H7 (cell line): ENCODE data around the gene CHST10. TPM values are rescaled to one million over a fixed set of nuclear protein-coding genes. Genes with fewer than 3 reads are reported as not detected.

Experiments
- DNase-seq: peaks from one replicate; pipeline ENCODE4 v3.0.0; 2012
- H3K27me3 ChIP-seq: 2 replicates; pipeline ENCODE4 v1.6.0; 2011; ENCODE audit warnings: mild to moderate bottlenecking, low read length; ENCODE audit not compliant: control insufficient read depth, insufficient read depth
- H3K36me3 ChIP-seq: replicated peaks from 2 replicates; pipeline ENCODE4 v1.5.1; 2011; ENCODE audit warnings: low read length; ENCODE audit not compliant: control insufficient read depth, insufficient read depth
- H3K4me3 ChIP-seq: 2 replicates; pipeline ENCODE4 v1.5.1; 2011; ENCODE audit warnings: low read depth, mild to moderate bottlenecking, control low read depth, low read length, moderate library complexity; ENCODE audit not compliant: insufficient read depth
- total RNA-seq: library from RNA; depleted of rRNA; stranded (reverse); fragments of >200 nt; shearing (Covaris generic); gene quantifications from 2 replicates; pipeline ENCODE4 v1.2.3, GENCODE V29; 2014

The CHST10 gene
- total RNA-seq, 1 experiment from 2014 or later, result 24.8 TPM

DNA sequence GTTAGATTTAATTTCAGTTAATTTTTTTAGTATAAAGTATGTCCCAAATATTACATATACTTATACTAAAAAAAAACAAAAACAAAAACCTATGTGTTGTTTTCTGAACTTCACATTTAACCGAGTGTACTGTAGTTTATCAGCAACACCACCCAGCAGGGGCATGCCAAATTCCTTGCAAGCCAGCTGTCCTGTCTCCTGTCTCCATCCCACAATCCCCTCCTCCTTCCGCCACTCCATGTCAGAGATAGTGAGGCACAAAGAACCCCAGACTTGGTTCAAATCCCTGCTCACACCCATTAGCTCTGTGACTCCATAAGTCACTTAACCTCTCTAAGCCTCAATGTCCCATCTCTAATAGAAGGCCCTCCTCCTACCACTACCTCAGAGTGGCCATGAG is 9.4 kb downstream of the CHST10 start:
- H3K4me3 ChIP-seq, result no peak overlapping the region
- H3K36me3 ChIP-seq, result 0 out of 2 replicates have a peak, but pooled peaks cover 2% of the 10 kb centered on the region
- H3K27me3 ChIP-seq, result no peaks in the 10 kb centered on the region
- peak; percentile 19 for DNase-seq

DNA sequence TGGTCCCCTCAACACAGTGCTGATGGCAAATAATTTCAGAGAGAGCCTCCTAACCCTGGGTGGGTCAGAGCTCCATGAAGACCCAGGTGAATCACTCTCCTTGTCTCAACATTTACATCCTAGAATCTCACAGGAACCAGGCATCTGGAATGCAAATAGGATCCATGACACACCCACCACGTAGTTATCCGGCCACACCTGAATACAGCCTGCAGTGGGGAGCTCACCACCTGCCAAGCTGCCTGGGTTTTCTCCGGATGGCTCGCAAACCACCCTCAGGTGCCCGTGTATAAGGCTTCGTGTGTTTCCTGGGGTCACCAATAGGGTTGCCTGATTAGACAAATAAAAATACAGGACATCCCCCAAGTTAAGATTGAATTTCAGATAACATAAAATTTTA is 9.9 kb downstream of the CHST10 start:
- Histone ChIP-seq H3K4me3 (no peak overlapping the region), H3K36me3 (peaks cover 2% of the 10 kb centered on the region; the same call in 1 of the 2 replicates), H3K27me3 (no peaks in the 10 kb centered on the region)
- DNase-seq, result no peak

DNA sequence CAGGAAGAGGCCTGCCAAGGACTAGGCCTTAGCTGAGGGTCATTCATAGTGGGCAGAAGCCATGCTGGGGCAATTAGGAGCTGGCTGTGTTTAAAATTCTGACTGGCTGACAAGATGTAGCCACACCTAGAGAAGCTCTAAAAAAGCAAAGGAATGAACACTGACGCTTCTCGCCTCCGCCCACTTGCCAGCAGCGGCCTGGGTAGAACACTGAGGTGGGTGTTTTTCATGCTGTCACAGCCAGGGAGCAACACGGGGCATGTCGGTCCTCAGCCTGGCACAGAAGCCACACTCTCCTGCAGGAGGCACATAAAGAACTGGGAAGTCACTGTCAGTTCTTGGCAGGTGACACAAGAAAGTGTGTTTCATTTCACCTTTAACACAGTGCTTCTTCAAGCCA is 10.4 kb downstream of the CHST10 start:
- Histone ChIP-seq H3K27me3 (no peaks in the 10 kb centered on the region), H3K36me3 (peaks cover 5% of the 10 kb centered on the region), H3K4me3 (no peak overlapping the region)
- DNase-seq, result no peak

DNA sequence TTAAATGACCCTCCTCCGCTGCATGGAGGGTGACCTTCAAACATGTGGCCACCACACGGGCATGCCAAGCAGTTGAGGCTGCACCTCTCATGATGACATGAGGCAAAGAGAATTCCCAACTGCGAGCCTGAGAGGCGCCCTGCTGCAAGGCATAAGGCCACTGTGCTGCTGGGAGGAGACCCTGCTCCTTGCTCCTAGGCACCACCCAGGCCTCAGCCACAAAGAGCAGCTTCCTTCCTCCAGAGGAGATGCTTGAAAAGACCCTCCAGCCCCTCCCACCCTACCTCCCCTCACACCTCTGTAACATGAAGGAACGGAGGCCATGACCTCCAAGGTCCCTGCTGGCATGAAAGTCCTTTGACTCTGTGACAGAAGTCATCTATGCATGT is 11.4 kb downstream of the CHST10 start:
- no peaks in the 10 kb centered on the region for H3K27me3 ChIP-seq
- no peak overlapping the region for H3K4me3 ChIP-seq
- DNase-seq, result no peak
- H3K36me3 ChIP-seq, result peaks cover 7% of the 10 kb centered on the region

DNA sequence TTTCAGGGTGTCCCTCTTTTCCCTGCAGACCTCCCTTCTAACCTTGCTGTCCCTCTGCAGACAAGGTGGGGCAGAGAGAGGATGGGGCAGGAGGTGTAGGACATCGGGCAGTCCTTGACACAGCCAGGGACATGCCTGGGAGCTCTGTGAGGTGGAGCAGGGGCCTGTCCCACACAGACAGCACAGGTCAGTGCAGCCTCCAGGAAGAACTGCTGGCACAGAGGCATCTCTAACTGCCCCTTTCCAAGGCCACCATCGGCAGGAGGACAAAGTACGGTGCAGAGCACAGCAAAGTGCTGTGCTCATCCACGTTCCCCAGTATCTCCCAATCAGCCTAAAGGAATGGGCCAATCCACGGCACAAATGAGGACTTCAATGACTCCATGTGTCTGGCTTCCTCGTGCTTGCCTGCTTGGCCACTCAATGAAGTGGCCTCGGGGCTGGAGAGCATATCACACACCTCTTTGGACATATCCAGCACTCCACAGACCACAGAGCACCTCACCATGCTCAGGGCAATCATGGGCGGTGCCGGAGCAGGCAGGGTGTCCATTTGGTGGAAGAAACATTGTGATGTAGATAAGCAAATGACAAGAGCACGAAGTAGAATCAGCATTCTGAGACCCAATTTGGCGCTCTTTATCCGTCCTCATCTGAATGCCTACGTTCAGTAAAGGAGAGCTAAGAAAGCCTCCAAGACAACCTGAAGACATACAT is 11.9 kb downstream of the CHST10 start:
- Histone ChIP-seq H3K27me3 (no peaks in the 10 kb centered on the region), H3K4me3 (no peak overlapping the region), H3K36me3 (peaks cover 7% of the 10 kb centered on the region)
- no peak for DNase-seq

DNA sequence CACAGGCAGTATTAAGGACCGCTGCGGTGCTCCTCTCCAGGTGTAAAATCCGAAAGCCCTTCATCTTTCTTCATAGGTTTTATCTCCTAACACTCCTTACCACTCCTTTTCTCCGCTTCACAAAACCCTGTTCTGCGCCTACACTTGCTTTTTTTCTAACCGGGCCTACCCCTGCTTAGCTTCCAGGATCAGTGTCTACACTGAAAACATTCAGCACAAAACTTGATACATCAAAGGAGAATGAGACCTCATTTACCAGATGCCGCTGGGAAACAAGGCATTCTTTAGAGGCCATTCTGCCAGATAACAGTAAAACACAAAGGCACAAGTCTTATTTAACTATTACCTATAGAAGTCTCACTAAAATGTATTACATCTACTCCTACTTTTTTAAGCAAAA is 13.1 kb downstream of the CHST10 start:
- DNase-seq, result peak; percentile 5
- H3K36me3 ChIP-seq, result peaks cover 7% of the 10 kb centered on the region
- H3K27me3 ChIP-seq, result no peaks in the 10 kb centered on the region
- H3K4me3 ChIP-seq, result no peak overlapping the region

DNA sequence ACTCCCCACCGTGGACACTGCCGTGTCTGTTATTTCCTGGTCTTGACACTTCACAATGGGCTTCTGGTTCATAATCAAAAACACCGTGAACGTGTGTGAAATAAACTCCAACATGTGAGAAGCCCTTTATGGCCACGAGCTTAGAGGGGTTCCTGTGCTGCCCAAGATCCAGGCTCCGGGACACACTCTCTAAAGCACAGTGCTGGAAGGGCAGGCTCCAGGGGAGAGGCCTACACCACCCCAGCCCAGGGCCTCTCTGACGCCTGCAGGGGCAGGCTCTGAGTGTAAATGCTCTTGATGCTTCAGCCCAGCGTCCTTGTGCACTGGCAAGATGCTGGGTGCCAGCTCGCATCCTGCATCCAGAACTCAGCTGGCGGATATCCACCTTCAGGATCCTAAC is 13.7 kb downstream of the CHST10 start:
- no peaks in the 10 kb centered on the region for H3K27me3 ChIP-seq
- H3K4me3 ChIP-seq, result no peak overlapping the region
- no peak for DNase-seq
- peaks cover 7% of the 10 kb centered on the region for H3K36me3 ChIP-seq

DNA sequence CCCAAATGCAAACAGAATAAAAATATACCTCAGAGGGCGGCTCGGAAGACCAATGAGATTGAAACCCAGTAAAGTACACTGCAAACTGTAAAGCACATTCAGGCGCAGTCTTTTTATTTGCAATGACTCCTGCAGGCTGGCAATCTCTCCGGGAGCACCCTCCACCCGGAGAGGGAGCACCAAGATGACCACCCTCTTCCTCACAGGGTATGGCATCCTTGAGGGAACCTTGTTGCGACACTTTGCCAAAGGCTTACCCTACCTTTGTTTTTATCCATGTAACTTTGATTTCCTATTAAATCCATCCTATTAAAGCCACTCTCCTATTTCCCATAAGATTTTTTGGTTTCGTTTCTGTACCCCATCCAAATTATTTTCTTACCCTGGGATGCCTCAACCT is 16.2 kb downstream of the CHST10 start:
- peak; percentile 8 for DNase-seq
- peaks cover 5% of the 10 kb centered on the region for H3K36me3 ChIP-seq
- H3K4me3 ChIP-seq, result no peak overlapping the region
- no peaks in the 10 kb centered on the region for H3K27me3 ChIP-seq

DNA sequence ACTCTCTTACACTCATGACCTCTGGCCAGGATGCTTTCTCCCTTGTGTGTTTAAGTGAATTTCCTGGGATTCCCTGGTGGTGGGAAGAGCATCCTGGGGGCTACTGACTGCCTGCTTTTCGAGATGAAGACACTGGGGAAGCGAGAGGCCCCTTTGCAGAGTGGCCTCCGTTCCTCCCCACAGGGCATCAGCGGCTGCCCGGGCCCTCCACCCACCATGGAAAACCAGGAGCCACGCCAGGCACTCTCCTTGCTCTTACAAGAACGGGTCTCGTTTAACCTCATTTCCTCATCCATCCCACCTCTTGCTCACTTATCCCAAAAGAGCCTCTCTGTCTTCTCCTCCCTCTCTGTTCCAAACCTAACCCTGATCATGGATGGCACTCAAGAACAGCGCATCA is 17.8 kb downstream of the CHST10 start:
- Histone ChIP-seq H3K36me3 (peaks cover 7% of the 10 kb centered on the region), H3K27me3 (no peaks in the 10 kb centered on the region), H3K4me3 (no peak overlapping the region)
- DNase-seq, result no peak

DNA sequence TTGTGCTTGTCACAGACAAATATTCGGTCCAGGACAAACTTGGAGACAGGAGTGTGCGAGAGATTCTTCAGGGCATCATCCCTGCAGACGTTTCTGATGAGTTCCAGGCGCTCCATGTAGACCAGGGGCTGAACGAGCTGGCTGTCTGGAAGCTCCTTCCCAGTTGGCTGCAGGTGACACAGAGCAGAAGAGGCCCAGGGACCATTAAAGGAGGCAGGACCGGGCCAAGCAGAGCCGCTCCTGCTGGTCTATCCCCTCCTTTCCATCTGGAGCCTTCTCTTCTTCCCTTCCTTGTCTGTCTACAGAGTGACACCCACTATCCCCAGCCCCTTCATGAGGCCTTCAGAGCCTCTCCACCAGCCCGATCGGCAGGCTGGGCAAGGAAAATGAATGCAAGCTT is 19.5 kb downstream of the CHST10 start:
- Histone ChIP-seq H3K4me3 (no peak overlapping the region), H3K36me3 (peaks cover 11% of the 10 kb centered on the region), H3K27me3 (no peaks in the 10 kb centered on the region)
- peak; percentile 5 for DNase-seq

DNA sequence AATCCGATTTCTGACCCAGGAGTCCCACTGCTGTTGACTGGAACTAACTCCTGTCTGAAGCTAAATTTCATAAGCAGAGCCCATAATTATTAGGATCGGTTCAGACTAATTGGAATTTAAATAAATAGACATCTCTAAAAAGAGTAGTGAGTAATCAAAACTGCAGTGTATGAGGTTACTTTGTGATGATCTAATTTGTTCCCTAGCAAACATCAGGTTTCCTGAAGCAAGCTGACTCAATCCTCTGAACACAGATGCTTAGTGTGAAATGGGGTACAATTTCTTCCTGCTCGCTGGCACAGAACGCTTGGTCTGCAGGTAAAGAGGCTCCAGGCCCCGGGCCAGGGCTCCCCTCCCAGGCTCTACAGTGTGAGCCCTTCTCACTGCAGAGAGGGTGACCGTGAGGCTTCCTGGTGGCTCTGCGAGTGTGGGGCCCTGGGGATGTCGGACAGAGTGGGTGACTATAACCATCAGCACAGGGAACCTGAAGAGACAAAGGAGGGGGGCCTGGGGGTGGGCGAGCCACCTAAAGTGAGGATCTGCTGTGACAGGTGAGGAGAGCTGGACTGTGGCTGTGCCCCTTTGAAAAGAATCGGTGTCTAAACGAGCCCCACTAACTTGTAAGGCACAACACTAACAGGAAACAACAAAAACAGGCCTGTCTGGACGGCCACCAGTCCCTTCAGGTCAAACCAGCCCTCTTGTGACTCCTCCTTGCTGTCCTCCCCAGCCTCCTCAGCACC is 20.2 kb downstream of the CHST10 start:
- peak; percentile 6 for DNase-seq
- no peak overlapping the region for H3K4me3 ChIP-seq
- peaks cover 8% of the 10 kb centered on the region for H3K36me3 ChIP-seq

DNA sequence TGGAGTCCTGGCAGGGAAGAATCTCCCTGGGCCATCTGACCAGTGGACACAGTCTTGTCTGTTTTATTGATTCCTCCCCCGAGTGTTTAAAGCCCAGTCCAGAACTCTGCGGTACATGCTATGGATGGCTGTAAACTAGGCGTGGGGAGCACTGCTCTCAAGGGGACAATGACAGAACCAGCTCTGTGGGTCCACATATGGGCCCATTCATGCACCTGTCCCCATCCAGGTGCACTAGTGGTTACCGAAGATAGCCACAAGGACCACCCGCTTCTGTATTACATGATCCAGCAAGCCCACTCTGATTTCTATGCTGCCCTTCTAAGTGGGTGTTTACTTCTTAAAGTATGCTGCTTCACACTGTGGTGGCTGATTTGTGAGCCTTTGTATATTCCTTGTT is 21.0 kb downstream of the CHST10 start:
- no peak overlapping the region for H3K4me3 ChIP-seq
- peaks cover 6% of the 10 kb centered on the region for H3K36me3 ChIP-seq
- H3K27me3 ChIP-seq, result no peaks in the 10 kb centered on the region
- peak; percentile 7 for DNase-seq

More for the DNA sequence above, 20.2 kb downstream of the CHST10 start:
- no peaks in the 10 kb centered on the region for H3K27me3 ChIP-seq

DNA sequence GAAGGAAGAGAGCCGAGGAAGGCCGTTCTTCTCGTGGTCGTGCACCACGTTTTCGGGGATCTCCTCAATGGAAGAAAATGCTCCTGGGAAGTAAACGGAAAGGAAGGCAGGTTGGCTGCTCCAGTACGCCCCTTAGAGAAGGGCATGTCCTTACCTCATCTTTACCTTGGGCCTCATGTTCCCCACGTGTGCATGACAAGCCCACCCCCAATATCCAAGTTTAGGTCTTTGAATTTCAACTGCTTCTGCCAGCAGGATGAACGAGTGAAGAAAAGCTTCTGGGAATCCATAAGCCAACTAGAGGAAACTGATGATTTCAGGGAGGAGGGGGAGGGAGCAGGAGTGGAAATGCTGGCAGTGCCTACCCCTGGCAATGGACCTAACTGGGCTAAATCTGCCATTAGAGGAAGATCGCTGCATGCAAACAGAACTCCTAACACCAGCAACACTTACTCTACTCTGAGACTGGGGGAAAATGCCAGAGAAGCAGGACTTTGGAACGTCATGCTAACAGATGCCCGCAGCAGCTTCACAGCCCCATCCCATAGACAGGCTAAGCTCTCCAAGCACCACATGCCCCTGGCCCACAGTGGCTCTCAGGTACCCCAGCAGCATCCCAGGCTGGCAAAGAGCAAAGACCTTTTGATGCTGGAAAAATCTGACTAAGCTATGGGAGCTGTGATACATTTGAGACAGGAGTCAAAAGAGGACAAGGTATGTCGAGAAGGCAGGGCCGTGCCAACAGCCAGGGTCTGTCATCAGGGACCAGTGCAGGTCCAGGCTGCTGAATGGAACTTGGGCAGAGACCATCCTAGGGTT is 21.7 kb downstream of the CHST10 start:
- peak; percentile 4 for DNase-seq
- H3K4me3 ChIP-seq, result no peak overlapping the region
- peaks cover 6% of the 10 kb centered on the region for H3K36me3 ChIP-seq
- no peaks in the 10 kb centered on the region for H3K27me3 ChIP-seq

DNA sequence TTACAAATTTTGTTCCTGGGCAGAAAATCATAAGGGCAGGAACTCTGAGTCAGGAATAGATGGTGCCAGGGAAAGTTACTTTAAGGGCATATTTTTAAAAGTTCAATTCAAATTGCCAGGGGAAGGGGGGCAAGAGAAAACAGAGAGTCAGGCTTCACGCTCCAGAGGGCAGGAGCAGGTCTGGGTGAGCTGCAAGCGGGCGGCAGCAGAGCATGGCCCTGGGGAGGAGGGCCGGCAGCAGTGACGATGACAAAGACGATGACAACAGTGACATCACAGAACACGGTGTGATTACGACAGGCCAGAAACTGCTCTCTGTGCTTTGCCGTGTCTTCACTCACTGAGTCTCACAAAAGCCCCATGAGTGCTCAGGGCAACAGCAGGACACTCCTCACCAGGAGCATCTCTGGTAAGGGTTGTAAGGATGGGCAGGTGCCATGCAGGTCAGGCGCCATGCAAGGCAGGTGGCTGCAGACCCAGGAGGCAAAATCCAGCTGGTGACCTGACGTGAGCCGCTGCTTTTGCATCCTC is 23.3 kb downstream of the CHST10 start:
- peak; percentile 8 for DNase-seq
- no peaks in the 10 kb centered on the region for H3K27me3 ChIP-seq
- H3K4me3 ChIP-seq, result no peak overlapping the region
- peaks cover 6% of the 10 kb centered on the region for H3K36me3 ChIP-seq
